ENCODE data around the gene VWA2.

VWA2 gene

GRCh38 chr10:114286921-114287320 is 47.9 kb downstream of the VWA2 start:
- no peak for DNase-seq (ENCODE audit: low read depth)
- H3K4me3 ChIP-seq (ENCODE audit: low read depth, low read length): no peak overlapping the region
- TF ChIP-seq CTCF (IDR thresholded peaks at IDR 0.05; ENCODE audit: insufficient read depth, low read depth, low read length, missing control alignments): no peak

GRCh38 chr10:114288424-114289095 is 49.5 kb downstream of the VWA2 start:
- no peak for TF ChIP-seq CTCF (IDR thresholded peaks at IDR 0.05; ENCODE audit: insufficient read depth, low read depth, low read length, missing control alignments)
- no peak overlapping the region for H3K4me3 ChIP-seq (ENCODE audit: low read depth, low read length)
- DNase-seq (ENCODE audit: low read depth): no peak

- no peak for TF ChIP-seq CTCF (IDR thresholded peaks at IDR 0.05; ENCODE audit: insufficient read depth, low read depth, low read length, missing control alignments)
- no peak for DNase-seq (ENCODE audit: low read depth)
- no peak overlapping the region for H3K4me3 ChIP-seq (ENCODE audit: low read depth, low read length)
These were observed 50.0 kb downstream of the VWA2 start for GRCh38 chr10:114289096-114289436.

- DNase-seq (ENCODE audit: low read depth): no peak
- no peak for TF ChIP-seq CTCF (IDR thresholded peaks at IDR 0.05; ENCODE audit: insufficient read depth, low read depth, low read length, missing control alignments)
- no peak overlapping the region for H3K4me3 ChIP-seq (ENCODE audit: low read depth, low read length)
These were observed 51.0 kb downstream of the VWA2 start for GRCh38 chr10:114290038-114290437.

- no peak overlapping the region for H3K4me3 ChIP-seq (ENCODE audit: low read depth, low read length)
- DNase-seq (ENCODE audit: low read depth): no peak
- no peak for TF ChIP-seq CTCF (IDR thresholded peaks at IDR 0.05; ENCODE audit: insufficient read depth, low read depth, low read length, missing control alignments)
These were observed 52.0 kb downstream of the VWA2 start for GRCh38 chr10:114291076-114291475.

GRCh38 chr10:114291516-114291915 is 52.5 kb downstream of the VWA2 start:
- no peak for TF ChIP-seq CTCF (IDR thresholded peaks at IDR 0.05; ENCODE audit: insufficient read depth, low read depth, low read length, missing control alignments)

GRCh38 chr10:114293075-114293474 is 54.0 kb downstream of the VWA2 start:
- no peak for DNase-seq (ENCODE audit: low read depth)
- no peak for TF ChIP-seq CTCF (IDR thresholded peaks at IDR 0.05; ENCODE audit: insufficient read depth, low read depth, low read length, missing control alignments)
- H3K4me3 ChIP-seq (ENCODE audit: low read depth, low read length): no peak overlapping the region

More at GRCh38 chr10:114291516-114291915, 52.5 kb downstream of the VWA2 start:
- no peak overlapping the region for H3K4me3 ChIP-seq (ENCODE audit: low read depth, low read length)
- no peak for DNase-seq (ENCODE audit: low read depth)
